SH-SY5Y (cell line): ENCODE measurements around the gene GRIP1.

Experiments used
- GATA2 ChIP-seq: IDR thresholded peaks from 2 replicates; pipeline ENCODE4 v1.6.1; 2011; ENCODE audit warnings: mild to moderate bottlenecking, low read depth, low read length
- GATA3 ChIP-seq: IDR thresholded peaks from 2 replicates; pipeline ENCODE4 v1.6.1; 2011; ENCODE audit warnings: low read depth, mild to moderate bottlenecking, low read length, moderate library complexity

The GRIP1 gene

DNA sequence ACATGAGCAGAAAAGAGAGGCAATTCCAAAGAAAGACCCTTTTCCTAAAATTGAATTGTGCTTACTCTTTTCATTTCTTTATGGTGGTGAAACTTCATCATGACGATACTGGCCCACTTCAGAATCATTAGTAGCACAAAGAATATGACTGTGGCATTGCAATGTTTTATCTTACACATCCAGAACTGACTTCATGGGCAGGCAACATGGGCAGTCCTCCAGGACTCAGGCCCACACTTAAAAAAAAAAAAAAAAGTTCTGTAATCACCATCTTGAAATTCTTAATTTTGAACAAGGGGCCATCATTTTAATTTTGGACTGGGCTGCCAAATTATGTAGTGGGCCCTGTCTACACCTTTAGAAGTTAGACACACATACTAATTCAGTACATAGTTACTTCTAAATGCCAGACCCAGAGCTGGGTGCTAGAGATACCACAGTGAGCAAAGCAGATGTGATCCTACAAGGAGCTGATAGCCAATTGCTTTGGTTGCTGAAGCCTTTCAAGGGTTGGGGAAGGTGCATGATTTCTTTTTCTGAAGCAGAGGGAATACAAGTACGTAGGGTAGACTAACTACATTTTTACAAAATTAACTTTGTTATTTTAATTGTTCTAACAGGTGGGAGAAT, 341.4 kb downstream of the GRIP1 start:
- no peak for TF ChIP-seq GATA2
- no peak for TF ChIP-seq GATA3

DNA sequence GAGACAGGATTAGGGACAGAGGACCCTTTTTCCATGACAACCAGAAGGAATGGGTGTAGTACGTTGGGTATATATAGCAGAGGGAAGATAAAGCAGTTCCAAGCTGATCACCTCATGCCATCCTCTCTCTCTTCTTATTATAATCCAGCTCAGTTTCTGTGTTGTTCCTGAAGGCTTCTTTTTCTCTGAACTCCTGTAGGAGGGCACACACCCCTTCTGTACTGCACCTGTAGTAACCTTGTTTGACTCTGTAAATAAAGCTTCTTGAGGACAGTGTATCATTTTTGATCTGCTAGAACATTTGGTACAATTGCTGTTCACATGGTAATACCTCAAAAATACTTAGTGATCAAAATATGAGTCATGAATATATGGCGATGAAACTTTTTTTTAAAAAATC, 343.1 kb downstream of the GRIP1 start:
- TF ChIP-seq GATA3 (no peak), GATA2 (no peak)

DNA sequence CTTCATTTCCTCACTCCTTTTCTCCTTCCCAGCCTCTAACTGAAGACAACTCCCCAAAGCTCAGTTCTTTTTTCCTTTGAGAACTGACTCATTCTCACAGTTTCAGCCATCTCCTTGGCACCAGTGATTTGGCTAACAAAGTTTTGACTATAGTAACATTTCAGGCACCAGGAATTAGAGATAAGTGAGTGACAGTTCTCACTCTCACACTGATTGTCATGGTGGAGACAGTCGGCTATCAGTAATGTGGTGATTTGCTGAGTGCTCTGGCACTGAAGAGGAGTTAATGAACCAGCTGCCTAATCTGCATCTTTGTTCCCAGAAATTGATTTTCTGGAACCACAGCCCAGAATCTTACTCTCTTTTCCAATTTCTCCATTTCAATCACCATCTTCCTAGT, 347.1 kb downstream of the GRIP1 start:
- TF ChIP-seq GATA2 (no peak), GATA3 (no peak)

DNA sequence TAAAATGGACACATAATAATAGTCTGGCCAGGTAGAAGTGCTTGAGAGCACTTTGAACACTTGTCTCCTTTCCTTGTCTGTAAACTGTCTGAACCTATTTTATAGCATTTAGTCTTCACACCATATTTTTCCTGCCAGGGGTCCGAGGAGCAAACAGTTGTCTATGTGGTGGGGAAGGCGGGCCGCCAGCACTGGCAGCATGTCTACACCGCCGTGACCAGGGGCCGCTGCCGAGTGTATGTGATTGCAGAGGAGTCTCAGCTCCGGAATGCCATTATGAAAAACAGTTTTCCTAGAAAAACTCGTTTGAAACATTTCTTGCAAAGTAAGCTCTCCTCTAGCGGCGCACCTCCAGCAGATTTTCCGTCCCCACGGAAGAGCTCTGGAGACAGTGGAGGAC, 347.9 kb downstream of the GRIP1 start:
- TF ChIP-seq GATA2, result no peak
- no peak for TF ChIP-seq GATA3

DNA sequence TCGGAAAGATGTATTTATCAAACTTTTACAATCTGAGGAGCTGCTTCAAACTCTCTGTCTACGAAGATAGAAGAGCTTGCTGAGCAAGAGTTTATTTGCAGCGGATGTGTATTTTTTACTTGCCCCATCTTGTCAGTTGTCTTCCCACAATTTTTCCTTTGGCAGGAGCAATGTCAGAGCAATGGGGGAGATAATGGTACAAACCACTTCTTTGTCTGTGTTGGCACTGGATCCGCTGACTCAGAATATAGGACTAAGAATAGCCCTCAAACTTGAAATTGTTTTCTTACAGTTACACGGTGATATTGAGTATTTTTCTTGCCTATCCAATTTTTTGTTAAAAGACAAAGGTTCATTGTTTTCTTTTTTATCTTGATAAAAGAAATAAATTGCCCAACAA, 348.9 kb downstream of the GRIP1 start:
- TF ChIP-seq GATA2 (no peak), GATA3 (no peak)

DNA sequence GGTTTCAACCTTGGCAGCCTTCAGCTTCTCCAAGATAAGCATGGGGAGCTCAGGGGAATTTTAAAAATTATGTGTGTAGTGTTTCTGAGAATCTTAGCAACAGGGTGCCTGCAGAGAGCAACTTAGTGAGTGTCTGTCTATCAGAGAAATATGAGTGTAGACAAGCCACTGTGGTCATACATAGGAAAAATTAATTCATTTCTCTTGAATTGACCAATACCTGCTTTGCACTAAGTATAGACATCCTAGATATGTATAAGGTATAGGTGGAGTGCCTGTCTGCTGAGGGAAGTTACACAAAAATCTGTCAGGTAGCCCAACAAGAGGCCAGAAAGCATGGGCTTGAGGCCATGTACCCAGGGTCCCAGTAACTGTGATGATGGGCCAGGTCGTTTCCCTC, 355.9 kb downstream of the GRIP1 start:
- TF ChIP-seq GATA2 (no peak), GATA3 (no peak)

DNA sequence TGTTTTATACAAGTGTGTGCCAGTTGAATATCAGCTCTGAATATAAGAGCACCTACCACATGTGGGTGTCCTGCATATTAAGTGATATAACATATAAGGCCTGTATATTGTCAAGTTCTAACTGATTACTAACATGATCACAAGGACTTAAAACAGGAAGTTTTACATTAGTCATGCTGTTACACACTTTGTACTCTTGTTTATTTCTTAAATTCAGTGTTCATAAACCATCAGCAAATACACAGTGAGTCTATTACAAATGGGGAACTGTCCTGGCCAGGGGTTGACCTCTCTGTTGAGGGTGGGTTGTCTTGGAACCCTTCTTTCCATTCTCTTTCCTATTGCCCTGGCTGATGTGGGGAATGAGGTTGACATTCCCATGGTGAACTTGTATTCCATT, 357.4 kb downstream of the GRIP1 start:
- TF ChIP-seq GATA2, result no peak
- no peak for TF ChIP-seq GATA3

DNA sequence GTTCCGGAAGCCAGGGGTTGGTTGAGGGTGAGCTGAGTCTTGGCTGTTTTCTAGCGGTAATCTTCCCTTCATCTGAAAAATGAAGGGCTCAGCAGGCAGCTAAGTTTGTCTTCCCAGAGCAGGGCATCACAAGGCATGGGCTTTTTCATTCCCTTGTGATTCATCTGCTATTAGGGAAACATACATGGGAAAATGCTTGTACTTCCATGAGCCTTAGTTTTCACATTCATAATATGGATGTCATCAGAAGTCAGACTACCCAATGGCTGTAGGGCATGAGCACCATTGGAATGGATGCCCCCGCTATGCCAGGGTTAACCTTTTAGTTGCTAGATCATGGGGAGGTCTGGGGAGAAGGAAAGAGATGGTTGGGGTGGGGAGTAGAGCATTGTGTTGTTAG, 357.9 kb downstream of the GRIP1 start:
- no peak for TF ChIP-seq GATA2
- no peak for TF ChIP-seq GATA3

DNA sequence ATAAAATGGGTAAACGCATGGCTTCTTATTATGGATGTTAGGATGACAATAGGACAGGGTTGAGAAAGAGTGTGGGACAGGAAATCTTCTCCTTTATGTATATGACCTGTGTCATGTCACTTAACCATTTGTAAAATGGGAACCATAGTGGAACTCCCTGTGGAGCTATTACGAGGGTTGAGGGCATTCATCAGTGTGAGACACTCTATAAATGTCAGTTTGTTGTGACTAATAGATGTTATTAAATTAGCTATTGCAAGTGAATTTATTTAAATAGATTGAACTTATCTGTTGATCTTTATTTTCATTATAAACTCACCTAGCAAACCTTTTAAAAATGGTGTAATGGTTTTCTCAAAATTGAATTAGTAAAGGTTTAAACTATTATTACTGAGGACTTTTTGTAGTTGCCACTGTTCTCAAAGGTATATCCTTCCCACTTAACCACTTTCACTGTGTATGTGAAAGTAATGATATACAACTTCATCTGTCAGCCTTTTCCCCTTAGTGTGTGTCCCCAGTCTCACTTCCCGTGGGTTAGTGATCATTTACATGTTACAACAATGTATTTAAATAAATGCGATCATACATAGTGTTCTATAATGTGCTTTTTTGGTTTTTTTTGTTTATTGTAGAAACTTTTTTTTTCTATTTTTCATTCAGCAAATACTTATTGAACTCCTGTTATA, 359.5 kb downstream of the GRIP1 start:
- TF ChIP-seq GATA3, result no peak
- TF ChIP-seq GATA2, result no peak

DNA sequence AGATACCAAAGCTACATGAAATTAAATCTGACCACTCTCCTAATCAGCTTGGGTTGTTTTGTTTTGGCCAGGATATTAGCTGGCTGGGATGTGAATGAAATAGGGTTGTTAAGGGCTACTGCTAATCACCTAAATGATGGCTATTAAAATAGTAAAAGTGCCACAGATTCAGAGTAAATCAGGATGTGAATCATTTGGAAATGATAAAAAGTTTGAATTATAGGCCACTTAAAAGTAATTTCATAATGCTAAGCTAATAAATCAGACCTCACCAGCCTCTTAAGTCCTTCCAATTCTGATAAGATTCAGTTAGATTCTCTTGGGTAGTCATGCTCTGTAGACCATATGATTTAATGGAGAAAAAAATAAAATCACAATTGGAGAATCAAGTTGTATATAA, 364.6 kb downstream of the GRIP1 start:
- TF ChIP-seq GATA2 (no peak), GATA3 (no peak)

DNA sequence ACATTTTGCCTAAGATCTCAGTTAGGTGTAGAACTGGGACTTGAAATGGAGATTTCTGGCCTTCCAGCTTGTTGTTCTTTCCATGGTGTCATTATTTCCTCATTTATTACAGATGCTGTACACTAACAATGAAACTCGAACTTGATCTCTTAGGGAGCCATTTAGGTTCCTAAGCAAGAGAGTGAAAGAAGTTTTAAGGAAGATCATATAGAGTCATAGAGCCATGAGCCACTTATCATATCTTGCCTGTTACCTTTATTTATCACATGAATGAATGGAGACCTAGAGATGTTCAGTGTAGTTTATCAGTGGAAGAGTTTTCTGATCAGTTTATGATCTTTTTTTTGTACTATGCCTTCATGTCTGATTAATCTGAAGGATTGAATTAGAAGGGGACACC, 366.7 kb downstream of the GRIP1 start:
- TF ChIP-seq GATA3 (no peak), GATA2 (no peak)

DNA sequence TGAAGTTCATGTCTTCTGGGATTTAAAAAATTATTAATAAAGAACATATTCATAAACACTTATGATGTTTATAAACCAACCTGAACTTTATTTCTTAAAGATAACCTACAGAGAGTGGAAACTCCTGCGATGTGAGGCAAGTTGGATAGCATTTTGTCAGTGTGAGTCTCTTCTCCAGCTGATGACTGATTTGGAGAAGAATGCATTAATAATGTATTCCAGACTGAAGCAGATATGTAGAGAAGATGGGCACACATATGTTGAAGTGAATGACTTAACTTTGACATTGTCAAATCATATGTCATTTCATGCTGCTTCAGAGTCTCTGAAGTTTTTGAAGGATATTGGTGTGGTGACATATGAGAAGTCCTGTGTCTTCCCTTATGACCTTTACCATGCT, 369.3 kb downstream of the GRIP1 start:
- TF ChIP-seq GATA3, result no peak
- no peak for TF ChIP-seq GATA2

DNA sequence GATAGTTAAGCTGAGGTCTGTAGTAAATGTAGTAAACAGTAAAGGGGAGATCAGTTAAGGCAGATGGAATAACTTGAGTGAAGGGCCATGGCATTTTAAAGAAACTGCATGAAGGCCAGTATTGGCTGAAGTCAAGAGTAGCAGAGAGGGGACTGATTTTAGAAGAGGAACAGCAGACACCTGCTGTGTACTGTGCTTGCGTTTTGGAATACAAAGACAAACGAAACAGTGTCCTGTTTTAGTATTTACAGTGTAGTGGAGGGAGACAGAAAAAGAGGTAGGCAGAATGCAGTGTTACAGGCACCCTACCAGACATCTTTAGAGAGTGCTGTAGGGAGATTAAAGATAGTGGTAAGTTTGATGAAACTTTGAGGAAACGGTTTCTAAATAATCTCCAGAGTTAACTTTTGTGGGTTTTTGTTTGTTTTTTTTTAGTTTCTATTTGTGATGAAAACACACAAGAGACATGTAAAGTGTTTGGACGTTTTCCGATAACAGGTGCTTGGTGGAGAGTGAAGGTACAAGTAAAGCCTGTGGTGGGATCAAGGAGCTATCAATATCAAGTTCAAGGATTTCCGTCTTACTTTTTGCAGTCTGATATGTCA, 374.5 kb downstream of the GRIP1 start:
- TF ChIP-seq GATA2, result no peak
- TF ChIP-seq GATA3, result no peak

DNA sequence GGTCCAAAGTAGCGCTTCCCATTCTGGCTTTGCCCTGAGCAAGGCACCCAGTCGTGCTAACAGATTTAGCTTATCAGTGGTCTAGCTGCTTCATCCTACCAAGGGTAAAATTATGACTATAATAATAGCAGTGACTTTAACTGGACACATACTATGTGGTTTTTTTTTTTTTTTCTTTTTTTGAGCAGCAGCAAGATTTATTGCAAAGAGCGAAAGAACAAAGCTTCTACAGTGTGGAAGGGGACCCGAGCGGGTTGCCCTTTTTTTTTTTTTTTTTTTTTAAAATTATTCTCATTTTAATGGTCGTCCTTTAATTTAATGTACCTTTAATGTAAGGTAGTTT, 376.1 kb downstream of the GRIP1 start:
- TF ChIP-seq GATA3, result no peak
- TF ChIP-seq GATA2, result no peak

DNA sequence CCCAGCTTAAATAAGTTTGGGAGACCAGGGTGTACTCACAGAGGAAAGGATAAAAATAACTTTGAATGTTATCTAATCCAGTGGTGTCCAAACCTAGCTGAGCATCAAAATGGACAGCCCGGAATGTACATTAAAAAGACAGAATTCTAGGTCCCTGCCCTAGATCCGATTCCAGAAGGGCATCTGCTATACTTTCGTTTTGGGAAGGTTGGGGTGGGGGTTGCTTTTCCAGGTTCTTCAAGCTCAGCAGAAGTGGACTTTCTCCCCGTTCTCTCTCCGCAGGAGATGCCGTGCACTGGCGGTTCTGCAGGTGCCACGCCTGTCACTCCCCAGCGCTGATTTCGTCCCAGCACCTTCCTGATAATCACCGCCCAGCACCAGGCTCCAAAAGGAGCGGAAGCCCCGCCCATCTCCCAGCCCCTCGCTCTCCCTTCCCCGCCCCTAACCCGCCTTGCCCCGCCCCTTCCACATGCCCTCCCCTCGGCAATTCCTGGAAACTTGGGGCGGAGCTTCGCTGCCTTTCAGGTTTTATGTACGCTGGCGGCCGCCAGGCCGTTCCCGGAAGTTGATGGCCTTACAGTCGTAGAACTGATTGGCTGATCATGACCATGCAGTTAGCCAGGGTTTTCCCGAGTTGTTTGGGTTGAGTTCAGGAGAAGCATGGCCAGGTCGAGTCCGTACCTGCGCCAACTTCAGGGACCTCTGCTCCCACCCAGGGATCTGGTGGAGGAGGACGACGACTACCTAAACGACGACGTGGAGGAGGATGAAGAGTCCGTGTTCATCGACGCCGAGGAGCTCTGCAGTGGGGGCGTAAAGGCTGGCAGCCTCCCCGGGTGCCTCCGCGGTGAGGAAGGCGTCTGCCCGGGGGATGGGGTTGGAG, 376.7 kb downstream of the GRIP1 start, which contains the start of gene HELB:
Gene HELB (plus strand): TSS at position 550 of the 883 bp plus-strand sequence. CDS start 111 bp downstream, at position 661.
- TF ChIP-seq GATA3 (no peak), GATA2 (no peak)
